HG02852 (cell line): ENCODE results near the gene OR1F1.
A peak's percentile ranks its signal among the peaks of the same experiment; 100 is the strongest.
"Not testable (repeated sequence)": the region's sequence is repeated elsewhere in the genome, so short reads cannot be mapped to it uniquely, and the experiment has no call there.

ENCODE experiments used
- ATAC-seq: cut with Tn5 transposase; IDR thresholded peaks from one replicate; pipeline ENCODE4 v1.9.1; 2021; ENCODE audit warnings: mild to moderate bottlenecking, moderate library complexity; ENCODE audit not compliant: unreplicated experiment

Gene OR1F1

DNA sequence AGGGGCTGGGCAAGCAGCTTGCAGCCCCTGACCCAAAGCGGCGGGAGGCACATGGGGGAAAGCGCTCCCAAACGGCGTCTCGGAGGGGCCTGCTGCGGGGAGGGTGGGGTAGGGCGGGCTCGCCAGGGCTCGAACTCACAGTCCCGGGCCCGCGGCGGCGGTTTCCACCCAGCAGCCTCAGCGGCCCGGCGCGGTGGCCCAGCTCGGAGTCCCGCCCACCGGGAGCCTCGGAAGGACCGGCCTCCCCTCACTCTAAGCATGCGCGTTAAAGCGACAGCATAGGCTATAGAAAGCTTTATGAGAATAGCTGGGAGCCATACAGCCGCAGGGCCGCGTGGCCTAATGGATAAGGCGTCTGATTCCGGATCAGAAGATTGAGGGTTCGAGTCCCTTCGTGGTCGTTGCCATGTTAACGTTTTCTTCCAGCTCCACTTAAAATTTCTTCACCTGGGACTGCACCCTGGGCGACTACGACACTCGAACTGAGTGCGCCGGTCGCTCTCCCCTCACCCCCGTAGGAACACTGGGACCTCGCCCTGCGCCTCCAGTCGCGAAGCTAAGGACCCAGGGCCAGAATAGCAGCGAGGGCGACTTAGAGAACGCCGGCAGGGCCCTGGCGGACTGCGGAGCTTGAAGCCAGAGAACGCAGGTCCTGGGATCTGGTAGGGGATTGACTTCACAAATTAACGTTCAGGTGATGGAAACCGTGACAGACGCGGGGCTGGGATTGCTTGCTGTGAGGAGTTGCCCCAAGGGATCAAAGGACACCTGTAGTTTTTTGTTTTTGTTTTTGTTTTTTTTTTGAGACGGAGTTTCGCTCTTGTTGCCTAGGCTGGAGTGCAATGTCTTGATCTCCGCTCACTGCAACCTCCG is 37.4 kb upstream of the OR1F1 start:
- peak; percentile 64 for ATAC-seq

DNA sequence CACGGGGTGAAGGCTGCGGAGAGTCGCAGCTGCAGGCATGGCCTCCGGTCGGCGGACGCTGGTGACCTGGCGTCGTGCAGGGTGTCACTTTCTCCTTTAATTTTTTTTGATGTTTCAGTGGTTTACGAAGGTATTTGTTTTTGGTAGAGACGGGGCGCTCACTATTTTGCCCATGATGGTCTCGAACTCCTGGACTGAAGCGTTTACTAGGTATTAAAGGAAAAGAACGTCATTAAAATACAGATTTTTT is 36.1 kb upstream of the OR1F1 start:
- ATAC-seq = no peak

DNA sequence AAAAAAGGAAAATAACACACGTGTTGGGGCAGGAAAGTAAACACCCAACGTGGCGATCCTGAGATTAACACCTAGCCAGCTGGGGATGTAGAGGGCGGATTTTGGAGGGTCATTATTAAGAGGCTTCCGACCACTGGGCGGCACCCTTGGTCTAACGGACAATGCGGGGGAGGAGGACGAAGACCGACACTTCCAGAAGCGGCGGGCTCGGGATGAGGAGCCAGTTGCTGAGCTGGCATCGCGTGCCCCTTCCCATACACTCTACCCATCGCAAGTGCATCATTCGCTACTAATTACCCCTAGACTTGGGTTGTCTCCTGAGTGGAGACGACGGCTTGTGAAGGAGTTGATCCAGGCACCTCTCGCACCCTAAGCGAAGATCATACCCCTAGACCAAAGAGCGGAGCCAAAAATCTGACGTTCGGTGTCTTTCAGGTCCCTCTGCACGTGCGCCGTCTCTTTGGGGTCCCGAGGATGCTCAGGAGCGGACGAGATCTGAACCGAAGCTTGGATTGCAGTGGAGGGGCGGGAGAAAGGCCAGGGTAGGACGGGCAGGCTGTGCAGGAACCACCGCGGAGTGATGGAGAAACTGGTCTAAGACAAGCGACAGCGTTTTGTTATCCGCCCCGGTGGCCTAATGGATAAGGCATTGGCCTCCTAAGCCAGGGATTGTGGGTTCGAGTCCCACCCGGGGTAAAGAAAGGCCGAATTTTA is 35.6 kb upstream of the OR1F1 start:
- ATAC-seq = no peak

DNA sequence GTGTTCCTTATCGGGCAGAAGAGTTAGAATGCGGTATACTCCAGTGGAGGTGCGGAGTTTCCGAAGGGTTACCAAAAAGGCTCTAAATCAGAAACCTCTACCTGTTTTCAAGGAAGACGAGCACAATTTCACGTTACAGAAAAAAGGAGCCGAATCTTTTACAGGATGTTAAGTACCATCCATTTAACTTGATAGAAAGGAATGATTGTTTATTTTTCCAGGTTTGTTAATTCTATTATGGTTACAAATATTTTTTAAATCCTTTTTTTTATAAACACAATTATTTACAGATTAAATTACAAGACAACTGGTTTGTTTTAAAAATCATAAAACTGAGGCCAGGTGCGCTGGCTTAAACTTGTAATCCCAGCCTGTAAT is 35.0 kb upstream of the OR1F1 start:
- no peak for ATAC-seq

DNA sequence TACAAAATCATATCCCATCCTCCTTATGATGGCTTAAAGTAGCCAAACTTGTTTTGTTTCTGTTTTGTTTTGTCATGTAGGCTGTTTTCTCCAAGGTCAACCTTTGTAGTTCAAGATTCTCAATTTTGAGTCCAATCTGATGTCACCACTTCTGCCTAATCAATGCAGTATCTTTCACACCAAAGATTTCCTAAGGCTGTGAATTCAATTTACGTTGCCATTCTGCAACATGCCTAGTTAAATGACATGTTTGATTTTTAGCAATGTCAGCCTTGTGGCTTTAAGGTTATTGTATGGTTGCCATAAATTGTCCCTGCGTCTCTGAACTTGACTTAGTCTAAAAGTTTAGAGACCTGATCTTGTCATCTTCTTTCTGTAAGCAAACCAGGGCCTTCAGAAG is 32.8 kb upstream of the OR1F1 start:
- no peak for ATAC-seq

DNA sequence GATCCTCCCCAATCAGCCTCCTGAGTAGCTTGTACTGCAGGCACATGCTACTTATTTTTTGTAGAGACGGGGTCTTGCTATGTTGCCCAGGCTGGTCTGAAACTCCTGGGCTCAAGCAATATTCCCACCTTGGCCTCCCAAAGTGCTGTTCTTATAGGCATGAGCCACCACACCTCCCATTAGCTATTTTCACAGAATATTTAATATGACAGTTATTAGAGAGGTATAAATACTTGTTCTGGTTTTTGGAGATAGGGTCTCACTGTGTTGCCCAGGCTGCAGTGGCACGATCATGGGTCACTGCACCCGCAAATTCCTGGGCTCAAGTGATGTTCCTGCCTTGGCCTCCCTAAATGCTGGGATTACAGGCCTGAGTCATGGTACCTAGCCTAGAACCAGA is 32.0 kb upstream of the OR1F1 start:
- no peak for ATAC-seq

DNA sequence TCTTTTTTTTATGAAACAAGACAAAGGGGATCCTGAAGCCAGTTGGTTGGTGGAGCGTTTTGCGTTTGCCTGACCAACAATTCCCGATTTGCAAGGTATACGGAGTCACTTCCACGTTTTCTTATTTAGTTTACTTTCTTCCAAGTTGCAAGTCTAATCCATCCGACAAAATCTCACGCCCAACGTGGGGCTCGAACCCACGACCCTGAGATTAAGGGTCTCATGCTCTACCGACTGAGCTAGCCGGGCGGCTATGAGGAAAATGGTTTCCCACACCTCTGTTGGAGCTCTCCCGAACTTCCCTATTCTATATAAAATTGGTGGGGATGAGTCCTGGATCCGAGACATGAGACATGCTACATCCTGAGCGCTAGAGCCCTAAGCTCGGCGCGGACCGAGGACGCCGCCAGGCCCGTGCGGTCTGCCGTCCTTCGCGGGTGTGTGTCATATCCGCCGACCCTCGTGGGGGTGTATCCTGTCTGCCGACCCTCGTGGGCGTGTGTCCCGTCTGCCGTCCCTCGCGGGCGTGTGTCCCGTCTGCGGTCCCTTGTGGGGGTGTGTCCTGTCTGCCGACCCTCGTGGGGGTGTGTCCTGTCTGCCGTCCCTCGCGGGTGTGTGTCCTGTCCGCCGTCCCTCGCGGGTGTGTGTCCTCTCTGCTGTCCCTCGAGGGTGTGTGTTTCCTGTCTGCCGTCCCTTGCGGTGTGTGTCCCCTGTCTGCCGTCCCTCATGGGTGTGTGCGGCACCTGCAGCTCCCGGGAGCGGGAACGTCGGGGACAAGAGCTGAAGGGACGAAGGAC is 30.6 kb upstream of the OR1F1 start:
- no peak for ATAC-seq

DNA sequence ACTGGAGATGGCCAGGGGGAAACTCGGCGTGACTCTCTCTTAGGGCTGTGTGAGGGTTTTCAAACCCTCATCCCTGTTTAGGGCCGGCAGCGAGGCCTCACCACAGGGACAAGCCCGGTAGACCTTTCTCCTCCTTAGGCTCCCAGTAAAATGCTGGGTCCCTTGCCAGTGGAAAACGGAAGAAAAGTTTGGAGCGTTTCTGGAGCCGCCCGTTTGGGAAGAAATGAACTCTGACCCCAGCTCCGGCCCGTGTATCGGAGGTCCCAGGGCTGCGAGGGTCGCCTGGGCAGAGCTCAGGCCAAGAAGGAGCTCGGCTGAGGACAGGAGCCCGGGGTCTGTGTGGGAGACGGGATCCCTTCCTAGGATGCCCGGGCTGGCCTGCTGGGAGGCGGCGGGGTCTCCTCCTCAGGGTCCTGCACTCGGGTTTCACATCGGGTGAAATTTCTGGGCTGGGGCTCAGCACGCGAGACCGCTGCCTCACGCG is 29.9 kb upstream of the OR1F1 start:
- no peak for ATAC-seq

DNA sequence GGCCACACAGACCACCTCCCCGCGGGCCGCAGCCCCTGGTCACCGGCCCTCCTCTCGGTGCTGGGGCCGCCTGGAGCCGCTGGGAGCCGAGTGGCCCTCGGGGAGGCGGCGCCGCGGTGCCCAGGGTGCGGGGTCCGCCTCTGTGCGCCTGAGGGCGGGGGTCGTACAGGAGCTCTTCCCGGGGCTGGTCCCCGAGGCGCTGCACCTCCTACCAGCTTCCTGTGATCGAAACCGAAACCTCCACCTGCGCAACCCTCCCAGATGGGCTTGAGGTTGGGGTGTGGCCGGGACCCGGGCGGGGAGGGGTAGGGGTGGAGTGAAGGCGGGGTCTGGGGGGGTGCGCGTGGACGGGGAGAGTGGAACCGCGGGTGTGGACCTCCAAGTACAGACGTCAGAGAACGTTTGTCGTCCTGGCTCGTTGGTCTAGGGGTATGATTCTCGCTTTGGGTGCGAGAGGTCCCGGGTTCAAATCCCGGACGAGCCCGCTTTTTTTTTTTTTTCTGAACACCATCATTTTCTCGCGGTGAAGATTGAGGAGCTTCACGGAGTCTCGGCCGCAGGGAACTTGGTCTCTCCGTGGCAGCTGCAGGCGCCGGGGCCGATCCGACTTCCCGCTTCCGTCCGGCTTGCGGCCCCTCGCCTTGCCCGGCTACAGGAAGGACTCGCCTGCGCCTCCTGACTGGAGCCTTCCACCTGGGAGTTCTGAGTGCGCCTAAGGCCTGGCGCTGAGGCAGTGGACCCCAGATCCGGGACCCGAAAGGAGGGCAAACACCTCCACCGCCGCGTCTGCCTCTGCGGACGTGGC is 29.3 kb upstream of the OR1F1 start:
- ATAC-seq = no peak

DNA sequence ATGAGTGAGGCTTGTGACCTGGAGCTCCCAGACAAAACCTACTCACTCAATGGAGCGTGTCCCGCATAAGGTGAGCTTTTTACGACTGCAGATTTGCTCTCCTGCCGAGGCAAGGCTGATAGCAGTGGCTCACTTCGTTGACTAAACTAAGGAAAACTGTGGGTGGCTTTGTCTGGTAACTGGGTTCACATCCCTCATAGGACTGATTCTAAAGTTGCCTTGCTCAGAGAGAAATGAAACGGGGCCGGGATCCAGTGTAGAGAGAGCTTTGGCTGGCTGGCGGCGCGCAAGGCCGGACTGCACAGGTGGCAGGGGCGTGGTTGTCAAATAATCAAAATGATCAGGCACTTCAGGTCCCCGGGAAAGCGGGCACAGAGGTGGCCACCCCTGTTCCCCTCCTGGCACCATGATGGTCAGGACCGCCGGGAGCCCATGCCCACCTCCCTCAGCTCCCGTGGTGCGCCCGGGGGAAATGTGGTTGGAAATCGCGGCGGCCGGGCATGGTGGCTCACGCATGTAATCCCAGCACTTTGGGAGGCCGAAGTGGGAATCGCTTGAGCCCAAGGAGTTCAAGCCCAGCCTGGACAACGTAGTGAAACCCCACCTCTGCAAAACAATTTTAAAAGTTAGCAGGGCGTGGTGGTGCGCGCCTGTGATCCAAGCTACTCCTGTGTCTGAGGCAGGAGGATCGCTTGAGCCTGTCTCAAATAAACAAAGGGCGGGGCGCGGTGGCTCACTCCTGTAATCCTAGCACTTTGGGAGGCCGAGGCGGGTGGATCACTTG is 26.6 kb upstream of the OR1F1 start:
- no peak for ATAC-seq

DNA sequence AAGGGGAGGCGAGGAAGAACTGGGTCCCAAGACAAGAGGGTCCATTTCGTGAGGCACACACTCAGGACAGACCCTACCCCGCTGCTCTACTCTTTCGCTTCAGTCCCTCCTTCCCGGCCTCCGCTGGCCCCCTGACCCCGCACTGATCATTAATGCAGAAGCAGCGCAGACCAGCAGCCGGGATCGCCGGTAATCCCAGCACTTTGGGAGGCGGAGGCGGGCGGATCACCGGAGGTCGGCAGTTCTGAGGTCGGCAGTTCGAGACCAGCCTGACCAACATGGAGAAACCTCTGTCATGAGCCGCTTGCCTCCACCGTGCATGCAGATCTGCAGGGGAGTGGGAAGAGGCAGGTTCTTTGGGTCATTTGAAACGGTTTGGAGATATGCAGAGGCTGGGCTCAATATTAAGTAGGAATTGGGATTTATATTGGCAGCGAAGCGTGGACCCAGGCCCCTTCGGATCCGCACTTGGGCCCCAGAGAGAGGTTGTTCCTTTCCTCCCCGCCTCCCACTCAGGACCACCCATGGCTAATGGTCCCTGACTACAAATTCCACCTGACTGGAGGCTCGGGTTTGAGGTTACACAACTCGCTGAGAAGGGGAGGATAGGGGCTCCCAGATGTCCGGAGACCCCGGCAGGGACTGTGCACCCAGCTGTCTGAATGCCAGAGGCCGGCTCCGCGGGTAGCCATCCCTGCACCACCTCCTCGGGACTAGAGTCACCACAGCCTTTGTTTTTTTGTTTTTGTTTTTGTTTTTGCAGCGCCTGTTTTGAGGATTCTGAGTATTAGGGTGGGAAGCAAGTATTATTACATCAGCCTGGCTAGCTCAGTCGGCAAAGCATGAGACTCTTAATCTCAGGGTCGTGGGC is 23.6 kb upstream of the OR1F1 start:
- ATAC-seq = no peak

DNA sequence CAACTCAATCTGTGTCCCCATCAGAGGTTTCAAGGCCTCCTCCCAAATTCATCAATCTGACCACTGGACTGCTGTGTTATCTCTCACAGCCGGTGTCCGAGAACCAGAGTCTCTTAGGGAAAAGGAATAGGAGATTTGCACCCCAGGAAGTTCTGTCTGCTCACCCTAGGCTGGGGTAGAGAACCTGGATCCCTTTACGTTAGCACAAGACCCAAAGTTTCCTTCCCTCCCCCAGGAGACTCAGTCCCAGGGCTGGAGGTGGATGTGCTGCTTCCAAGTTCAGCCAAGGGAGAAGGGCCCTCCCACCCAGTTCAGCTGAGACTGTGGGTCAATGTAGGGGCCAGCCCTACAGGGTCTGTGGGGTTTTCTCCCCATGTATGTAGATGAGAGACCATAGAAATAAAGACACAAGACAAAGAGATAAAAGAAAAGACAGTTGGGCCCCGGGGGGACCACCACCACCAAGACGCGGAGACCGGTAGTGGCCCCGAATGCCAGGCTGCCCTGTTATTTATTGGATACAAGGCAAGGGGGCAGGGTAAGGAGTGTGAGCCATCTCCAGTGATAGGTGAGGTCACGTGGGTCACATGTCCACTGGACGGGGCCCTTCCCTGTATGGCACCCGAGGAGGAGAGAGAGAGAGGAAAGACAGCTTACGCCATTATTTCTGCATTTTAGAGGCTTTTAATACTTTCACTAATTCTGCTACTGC is 22.7 kb upstream of the OR1F1 start:
- ATAC-seq = no peak

DNA sequence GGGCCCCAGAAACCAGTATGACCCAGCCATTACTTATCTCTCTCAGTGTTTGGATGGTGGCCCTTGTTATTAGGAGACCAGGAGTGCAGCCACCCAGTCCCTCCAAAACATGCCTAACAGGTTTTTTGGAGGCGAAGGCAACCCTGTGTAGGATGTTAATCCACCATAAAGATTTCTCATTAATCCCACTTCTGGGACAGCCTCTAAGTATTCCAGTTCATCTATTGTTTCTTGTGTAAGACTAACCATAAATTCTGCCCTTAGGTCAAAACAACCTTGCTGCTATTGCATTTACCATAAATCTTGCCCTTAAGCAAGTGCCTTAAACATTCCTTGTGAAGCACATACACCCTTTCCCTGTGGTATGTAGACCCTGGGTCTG is 21.5 kb upstream of the OR1F1 start:
- ATAC-seq = no peak

DNA sequence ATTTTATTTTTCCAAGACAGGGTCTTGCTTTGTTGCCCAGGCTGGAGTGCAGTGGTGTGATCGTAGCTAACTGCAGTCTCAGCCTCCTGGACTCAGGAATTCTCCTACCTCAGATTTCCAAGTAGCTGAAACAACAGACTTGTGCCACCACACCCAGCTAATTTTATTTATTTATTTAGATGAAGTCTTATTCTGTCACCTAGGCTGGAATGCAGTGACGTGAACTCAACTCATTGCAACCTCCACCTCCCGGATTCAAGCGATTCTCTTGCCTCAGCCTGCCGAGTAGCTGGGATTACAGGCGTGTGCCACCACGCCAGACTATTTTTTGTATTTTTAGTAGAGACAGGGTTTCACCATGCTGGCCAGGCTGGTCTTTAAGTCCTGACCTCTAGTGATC is 19.3 kb upstream of the OR1F1 start:
- not testable (repeated sequence) for ATAC-seq

DNA sequence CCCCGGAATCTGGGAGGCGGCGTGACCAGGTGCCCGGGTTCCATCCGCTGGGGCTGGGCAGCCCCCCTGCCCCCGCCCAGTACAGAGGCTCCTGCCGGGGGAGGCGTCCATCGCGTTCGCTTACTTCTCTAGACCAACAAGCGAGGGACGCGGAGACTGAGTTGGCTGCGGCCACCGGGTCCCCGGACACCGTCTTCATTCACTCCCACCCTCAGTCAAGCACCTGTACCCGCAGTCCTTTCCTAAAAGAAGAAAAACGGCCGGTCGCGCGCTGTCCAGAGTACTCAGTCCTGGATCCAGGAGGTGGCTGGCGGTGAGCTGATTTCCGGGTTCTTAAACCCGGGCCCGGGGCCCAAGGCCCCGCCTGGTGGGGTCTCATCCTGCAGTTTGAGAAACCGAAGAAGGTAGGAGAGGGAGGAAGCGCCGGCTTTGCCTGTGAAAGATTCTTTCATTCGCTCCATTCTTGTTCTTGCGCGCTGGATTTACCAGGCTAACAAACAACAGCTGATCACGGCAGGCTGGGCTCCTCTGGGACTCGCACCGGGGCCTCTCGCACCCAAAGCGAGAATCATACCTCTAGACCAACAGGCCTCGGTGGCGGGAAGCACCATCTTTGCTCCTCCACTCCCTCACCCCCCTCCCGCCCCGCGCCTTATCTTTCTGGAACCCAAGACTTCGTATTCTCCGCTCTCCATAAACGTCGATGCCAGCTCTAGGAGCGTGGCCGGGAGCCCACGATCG is 17.4 kb upstream of the OR1F1 start:
- no peak for ATAC-seq

DNA sequence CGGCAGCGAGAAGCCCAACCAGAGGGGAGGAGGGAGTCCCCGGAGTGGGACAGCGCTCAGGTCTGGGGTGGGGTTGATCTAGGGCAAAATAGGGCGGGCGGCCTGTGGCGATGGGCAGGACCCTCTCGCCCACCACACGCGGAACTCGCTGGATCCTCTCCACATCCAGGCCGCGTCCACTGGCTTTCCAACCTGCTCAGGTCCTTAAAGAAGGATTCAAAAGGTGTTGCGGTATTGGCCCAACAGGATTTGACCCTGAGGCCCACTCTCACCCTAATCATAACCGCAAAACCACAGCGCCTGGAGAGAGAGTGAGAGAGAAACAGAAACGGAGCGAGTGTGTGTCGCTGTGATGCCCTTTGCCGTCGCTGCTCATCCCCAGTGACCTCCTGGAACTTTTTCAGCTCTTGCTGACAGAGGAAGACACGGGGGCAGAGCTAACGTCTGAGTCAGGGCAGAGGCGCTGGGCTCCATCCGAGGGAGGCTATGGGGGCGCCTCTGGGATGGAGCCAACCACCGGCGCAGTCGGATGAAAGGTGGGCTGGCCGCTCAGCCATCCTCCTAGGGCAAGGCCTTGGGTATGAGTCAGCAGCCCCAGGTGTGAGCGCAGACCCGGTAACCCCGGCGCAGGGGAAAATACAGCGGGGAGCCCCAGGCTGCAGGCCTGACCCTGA is 16.7 kb upstream of the OR1F1 start:
- no peak for ATAC-seq

DNA sequence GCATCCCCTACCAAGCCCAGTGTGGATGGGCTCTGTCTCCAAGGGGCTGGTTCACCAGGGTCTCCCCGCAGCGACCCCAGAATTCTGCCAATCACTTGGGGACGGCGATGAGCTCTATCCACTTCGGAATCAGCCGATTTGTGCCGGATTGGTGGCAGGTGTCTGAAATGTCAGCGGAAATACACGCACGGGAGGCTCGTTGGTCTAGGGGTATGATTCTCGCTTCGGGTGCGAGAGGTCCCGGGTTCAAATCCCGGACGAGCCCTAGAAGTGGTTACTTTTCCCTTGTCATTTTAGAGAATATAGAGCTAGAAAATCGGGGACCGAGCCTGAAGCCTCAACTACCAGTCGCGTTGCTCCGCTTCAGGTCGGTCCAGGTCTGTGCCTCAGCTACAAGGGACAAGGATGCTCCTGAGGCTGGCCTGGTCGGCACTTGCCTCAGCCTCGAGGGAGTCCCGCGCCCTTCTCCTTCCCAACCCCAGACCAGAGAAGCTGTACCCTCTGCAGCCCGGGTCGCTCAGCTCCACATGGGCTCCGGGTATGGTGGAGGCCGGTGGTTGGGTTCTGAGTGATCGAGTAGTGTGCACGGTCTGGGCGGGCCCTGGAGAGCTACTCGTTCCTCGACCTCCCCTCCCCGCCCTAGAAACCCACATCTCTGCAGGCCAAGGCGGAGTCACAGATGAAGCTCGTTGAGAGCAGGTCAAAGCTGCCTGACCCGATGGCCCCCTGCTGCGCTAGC is 16.0 kb upstream of the OR1F1 start:
- no peak for ATAC-seq
